ENCODE results near the gene AOAH.

AOAH gene

DNA sequence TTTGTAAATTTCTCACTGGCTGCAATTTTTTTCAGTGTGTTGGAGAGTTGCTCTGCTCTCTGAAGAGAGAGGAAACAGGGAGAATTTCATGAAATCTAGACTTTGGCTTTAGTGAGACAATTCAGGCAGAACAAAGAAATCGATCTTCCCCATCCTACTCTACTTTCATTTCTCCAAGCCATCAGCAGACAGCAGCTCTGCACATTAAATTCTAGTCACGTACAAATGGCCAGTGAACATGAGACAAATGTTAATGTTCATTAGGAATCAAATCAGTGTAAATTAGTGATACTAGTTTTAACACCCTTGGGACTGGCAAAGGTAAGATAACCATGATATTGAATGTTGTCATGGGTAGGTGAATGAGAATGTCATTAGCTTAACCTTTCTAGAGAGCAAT is 193.8 kb downstream of the AOAH start:
- H3K27ac ChIP-seq: no peak overlapping the region
- DNase-seq (ENCODE audit: low spot score): no peak

DNA sequence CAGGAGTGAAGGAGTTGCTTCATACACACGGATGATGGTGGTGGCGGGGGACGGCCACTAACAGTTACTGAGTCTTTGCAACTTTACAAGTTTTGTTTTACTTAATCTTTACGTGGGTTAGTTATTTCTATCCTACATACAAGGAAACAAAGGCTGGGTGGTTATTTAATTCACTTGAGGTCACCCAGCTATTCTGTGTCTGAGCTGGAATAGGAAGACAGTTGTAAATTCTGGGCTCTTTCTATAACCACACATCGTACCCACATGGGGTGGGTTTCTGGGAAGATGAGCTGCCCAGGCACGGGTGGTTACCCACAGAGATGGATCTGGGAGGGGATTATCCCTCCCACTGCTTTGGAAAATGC is 196.8 kb downstream of the AOAH start:
- H3K27ac ChIP-seq: no peak overlapping the region
- TF ChIP-seq, protein P1, sequence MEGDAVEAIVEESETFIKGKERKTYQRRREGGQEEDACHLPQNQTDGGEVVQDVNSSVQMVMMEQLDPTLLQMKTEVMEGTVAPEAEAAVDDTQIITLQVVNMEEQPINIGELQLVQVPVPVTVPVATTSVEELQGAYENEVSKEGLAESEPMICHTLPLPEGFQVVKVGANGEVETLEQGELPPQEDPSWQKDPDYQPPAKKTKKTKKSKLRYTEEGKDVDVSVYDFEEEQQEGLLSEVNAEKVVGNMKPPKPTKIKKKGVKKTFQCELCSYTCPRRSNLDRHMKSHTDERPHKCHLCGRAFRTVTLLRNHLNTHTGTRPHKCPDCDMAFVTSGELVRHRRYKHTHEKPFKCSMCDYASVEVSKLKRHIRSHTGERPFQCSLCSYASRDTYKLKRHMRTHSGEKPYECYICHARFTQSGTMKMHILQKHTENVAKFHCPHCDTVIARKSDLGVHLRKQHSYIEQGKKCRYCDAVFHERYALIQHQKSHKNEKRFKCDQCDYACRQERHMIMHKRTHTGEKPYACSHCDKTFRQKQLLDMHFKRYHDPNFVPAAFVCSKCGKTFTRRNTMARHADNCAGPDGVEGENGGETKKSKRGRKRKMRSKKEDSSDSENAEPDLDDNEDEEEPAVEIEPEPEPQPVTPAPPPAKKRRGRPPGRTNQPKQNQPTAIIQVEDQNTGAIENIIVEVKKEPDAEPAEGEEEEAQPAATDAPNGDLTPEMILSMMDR (IDR thresholded peaks at IDR 0.05): no peak
- no peak for DNase-seq (ENCODE audit: low spot score)

More for the DNA sequence above, 193.8 kb downstream of the AOAH start:
- TF ChIP-seq, protein P1 (IDR thresholded peaks at IDR 0.05): no peak
- H3K4me3 ChIP-seq: no peak overlapping the region

DNA sequence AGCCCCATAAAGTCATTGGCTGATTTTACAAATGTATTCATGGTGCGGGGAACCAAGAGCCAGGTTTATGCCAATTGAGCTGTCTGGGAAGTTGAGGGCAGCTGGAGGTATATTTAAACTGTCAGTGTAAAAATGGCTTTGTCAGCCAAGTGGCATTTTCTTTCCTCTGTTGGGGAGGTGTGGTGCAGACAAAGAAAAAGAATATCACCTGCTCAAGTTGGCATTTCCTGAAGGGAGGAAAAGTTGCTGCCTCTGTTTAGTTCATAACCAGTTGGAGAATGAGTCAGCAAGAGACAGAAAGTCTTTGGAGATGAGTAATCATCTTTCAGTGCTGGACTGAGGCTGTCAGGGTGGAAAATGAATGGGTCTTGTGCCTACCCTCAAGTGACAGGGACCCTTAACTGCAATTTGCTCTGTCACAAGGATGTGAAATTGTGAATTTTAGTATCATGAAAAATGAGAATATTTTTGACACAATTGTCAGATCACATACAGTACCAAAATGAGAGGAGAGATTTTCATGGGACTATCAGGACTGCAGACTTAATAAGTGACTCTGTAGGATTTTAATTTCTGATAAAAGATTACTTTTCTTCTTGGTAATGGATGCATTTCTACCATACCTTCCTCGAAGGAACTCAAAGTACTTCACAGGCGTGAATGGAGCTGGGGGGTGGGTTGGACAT is 197.3 kb downstream of the AOAH start:
- TF ChIP-seq, protein P1 (IDR thresholded peaks at IDR 0.05): no peak
- Histone ChIP-seq H3K27ac (no peak overlapping the region), H3K4me3 (no peak overlapping the region)
- DNase-seq (ENCODE audit: low spot score): no peak

More for the DNA sequence above, 196.8 kb downstream of the AOAH start:
- H3K4me3 ChIP-seq: no peak overlapping the region

DNA sequence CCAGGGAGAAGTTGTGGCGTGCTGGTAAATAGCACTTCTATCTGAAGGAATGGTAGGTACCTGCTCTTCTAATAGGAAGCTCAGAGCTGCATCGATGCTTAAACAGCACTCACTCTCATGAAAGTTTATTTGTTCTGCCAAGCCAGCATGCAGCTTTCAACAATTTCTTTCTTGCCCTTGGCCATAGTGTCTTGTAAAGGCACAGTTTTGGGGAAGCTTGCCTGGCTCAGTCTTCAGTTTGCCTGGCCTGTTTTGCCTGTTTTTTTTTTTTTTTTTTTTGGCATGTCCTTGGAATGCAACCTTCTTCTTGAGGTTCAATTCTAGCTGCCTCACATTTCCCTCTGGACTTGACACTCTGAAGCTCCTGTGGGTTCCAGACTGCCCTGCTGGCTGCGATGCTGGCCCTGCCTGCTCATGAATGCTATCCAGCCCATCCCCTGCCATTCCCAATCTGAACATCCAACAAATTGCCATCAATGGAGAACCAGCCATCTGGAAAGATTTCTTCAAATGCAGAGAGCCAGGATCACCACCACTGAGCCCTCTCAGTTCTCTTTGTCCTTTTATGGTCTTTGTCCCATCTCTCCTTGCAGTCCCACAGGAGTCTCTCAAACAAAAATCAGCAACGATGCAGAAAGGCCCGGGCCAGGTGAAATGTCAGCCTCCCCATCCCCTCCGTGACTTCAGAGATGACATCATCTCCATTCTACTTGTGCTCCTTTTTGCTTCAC is 200.8 kb downstream of the AOAH start:
- DNase-seq (ENCODE audit: low spot score): no peak
- Histone ChIP-seq H3K27ac (no peak overlapping the region), H3K4me3 (no peak overlapping the region)
- TF ChIP-seq, protein P1 (IDR thresholded peaks at IDR 0.05): no peak

DNA sequence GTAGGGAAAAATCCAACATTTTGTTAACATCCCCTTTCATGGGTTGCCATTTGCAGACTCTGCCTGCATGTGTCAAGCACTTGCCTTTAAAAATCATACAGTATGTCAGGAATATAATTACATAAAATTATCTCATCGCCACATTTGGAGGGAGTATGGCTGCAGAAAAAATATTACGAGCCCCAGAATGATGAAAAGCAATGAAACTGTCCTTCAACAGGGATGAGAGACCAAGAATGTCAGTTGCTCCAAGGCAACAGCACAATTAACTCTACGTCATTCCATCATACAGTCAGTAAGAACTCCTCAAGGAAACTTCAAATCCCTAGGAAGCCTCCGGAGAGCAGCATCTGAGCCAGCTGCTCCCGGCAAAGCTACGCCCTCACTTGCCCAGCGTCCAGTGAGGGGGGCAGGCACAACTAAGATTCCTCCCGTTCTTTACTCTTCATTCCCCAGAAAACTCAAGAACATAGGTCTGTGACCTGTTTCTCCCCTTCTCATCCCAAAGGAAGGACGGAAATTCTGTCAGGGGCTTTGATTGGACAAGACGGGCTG is 201.8 kb downstream of the AOAH start:
- TF ChIP-seq, protein P1 (IDR thresholded peaks at IDR 0.05): no peak
- no peak for DNase-seq (ENCODE audit: low spot score)
- no peak overlapping the region for H3K27ac ChIP-seq
- H3K4me3 ChIP-seq: no peak overlapping the region

DNA sequence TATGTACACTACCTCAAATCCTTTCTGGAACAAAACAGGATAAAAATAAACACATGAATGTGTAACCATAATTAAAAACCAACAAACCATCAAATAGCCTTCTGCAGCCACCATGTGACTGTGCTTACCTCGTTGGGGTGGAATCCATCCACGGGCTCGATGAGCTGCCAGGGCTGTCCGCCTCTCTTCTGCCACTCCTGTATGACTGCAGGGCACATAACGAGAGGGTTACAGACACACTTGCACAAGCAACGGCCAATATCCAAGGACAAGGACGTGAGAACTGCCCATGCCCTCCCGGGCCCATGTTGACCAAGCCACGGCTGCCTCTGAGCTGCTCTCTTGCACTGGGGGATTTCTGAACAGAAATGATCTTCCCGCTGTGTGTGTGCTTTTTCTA is 202.4 kb downstream of the AOAH start:
- Histone ChIP-seq H3K4me3 (no peak overlapping the region), H3K27ac (no peak overlapping the region)
- no peak for DNase-seq (ENCODE audit: low spot score)
- TF ChIP-seq, protein P1 (IDR thresholded peaks at IDR 0.05): no peak

All from coronary artery (tissue), 2 donors.